ENCODE measurements around the gene CAPN1. TPM values are rescaled to one million over a fixed set of nuclear protein-coding genes. Genes with fewer than 3 reads are reported as not detected.
A peak's percentile ranks its signal among the peaks of the same experiment; 100 is the strongest.
"Not testable (repeated sequence)": the region's sequence is repeated elsewhere in the genome, so short reads cannot be mapped to it uniquely, and the experiment has no call there.

CAPN1 gene
- total RNA-seq, 2 experiments from 2014 or later: 89.9 to 111 TPM

DNA sequence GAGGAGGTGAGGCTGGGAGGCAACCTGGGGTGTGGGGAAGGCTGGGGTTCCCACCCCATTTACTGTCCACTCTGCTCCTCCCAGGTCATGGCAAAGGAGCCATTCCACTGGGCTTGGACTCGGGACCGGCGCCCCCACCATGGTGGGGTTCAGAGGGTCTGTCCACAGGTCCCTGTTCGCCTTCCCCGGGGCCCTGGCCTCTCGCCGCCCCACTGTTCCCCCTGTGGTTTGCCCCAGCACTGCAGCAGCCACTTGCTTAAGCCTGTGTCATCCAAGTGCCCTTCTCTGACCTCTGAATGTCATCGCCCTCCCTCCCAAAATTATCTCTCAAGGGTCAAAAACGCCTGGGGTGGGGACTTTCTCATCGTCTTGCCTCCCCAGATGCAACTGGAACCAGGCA lies 9.1 kb upstream of the CAPN1 start:
- no peaks in the 10 kb centered on the region for H3K9me3 ChIP-seq (ENCODE audit: low read length)
- H4K20me1 ChIP-seq (ENCODE audit: insufficient read depth, low read length): no peaks in the 10 kb centered on the region
- no peaks in the 10 kb centered on the region for H3K79me2 ChIP-seq (ENCODE audit: insufficient read depth, low read depth, low read length)
- H3K9me2 ChIP-seq (ENCODE audit: insufficient read depth, low read length): no peaks in the 10 kb centered on the region
- H3K4me1 ChIP-seq (ENCODE audit: insufficient read depth, low read length, poor library complexity, severe bottlenecking): peaks cover 24% of the 10 kb centered on the region
- no peak overlapping the region for H2AFZ ChIP-seq (ENCODE audit: low read length)
- ChIA-PET POLR2A (no interaction called here), CTCF (ENCODE audit: unreplicated experiment) (no interaction called here)
- no peak overlapping the region for H3K4me2 ChIP-seq (ENCODE audit: low read length)
- DNase-seq (ENCODE audit: low spot score): no peak
- BruUV-seq (replicated peaks): no TSS peak
- no peak overlapping the region for H3K27ac ChIP-seq (ENCODE audit: low read depth, low read length, poor library complexity, severe bottlenecking)
- H3K36me3 ChIP-seq (ENCODE audit: insufficient read depth, low read length): no peaks in the 10 kb centered on the region
- H3K4me3 ChIP-seq (ENCODE audit: low read depth, low read length, poor library complexity, severe bottlenecking): no peak overlapping the region
- TF ChIP-seq EZH2phosphoT487 (IDR thresholded peaks at IDR 0.05; ENCODE audit: borderline replicate concordance, low read depth, low read length): no peak
- TF ChIP-seq, protein P1, sequence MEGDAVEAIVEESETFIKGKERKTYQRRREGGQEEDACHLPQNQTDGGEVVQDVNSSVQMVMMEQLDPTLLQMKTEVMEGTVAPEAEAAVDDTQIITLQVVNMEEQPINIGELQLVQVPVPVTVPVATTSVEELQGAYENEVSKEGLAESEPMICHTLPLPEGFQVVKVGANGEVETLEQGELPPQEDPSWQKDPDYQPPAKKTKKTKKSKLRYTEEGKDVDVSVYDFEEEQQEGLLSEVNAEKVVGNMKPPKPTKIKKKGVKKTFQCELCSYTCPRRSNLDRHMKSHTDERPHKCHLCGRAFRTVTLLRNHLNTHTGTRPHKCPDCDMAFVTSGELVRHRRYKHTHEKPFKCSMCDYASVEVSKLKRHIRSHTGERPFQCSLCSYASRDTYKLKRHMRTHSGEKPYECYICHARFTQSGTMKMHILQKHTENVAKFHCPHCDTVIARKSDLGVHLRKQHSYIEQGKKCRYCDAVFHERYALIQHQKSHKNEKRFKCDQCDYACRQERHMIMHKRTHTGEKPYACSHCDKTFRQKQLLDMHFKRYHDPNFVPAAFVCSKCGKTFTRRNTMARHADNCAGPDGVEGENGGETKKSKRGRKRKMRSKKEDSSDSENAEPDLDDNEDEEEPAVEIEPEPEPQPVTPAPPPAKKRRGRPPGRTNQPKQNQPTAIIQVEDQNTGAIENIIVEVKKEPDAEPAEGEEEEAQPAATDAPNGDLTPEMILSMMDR (conservative IDR thresholded peaks at IDR 0.05; ENCODE audit: low read length): no peak
- intact Hi-C loops (cut with micrococcal nuclease; ENCODE audit: unreplicated experiment): no loop called here

DNA sequence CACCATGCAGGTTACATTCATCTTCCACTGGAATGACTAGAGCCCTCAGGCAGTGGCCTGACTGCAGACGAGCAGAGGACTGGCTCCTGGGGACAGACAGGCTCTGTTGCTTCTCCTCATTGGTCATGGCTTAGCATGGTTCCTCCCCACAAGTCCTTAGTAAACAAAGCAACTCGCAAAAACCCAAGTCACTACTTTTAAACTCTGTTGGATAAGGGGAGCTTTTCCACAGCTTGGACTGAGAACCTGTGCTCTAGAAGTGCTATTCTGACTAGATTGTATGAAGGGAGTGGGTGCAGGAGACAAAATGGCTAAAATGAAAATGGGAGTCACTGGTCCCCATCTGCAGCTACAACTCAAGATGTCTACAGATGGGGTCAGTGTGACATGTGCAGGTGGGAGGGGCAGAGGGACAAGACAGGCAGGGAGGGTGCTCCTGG lies 7.1 kb upstream of the CAPN1 start:
- CTCF ChIA-PET (ENCODE audit: unreplicated experiment): not testable (repeated sequence)

DNA sequence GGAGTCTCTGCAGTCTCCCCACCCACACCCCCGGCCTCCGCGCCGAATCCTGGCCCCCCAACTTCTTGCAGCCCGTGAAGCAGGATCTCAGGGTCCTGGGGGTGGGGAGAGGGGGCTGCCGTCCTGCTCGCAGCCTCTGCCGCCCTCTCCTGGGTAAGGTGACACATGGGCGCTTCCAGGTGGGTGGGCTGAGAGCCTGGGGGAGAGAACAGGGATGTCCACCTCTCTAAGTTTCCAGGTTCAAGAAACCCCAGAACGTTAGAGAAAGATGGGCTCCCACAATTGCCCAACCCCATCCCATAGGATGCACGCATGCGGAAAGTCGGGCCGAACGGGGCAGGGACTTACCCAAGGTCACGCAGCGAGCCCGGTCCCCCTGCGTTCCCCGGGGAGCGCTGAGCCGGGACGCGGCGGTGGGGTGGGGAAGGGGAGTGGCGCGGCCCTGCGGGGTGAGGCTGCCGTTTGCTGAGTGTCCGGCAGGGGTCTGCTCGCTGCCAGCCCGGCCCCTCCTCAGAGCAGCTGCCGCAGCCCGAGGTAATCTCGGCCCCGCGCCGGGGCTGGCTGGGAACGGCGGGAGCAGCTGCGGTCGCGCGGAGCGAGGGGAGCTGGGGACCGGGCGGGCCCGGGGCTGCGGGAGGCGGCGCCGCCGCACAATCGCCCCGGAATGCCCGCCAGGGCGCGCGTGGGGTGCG lies 705 bp upstream of the CAPN1 start:
- H3K36me3 ChIP-seq (ENCODE audit: insufficient read depth, low read length): no peaks in the 10 kb centered on the region

More for the DNA sequence above, 7.1 kb upstream of the CAPN1 start:
- BruUV-seq (replicated peaks); H3K4me2 ChIP-seq (ENCODE audit: low read length); H3K9me3 ChIP-seq (ENCODE audit: low read length); H2AFZ ChIP-seq (ENCODE audit: low read length); H3K36me3 ChIP-seq (ENCODE audit: insufficient read depth, low read length); H3K4me3 ChIP-seq (ENCODE audit: low read depth, low read length, poor library complexity, severe bottlenecking); H3K9me2 ChIP-seq (ENCODE audit: insufficient read depth, low read length); H4K20me1 ChIP-seq (ENCODE audit: insufficient read depth, low read length); DNase-seq (ENCODE audit: low spot score); H3K79me2 ChIP-seq (ENCODE audit: insufficient read depth, low read depth, low read length); intact Hi-C loops (cut with micrococcal nuclease; ENCODE audit: unreplicated experiment); H3K4me1 ChIP-seq (ENCODE audit: insufficient read depth, low read length, poor library complexity, severe bottlenecking); H3K27ac ChIP-seq (ENCODE audit: low read depth, low read length, poor library complexity, severe bottlenecking): not testable (repeated sequence)
- POLR2A ChIA-PET: interaction anchor here (0.7 kb wide), 1 partner anchor 53 kb away, joined by 5 read pairs; the partner anchor contains the start of genes FAU and MRPL49

More for the DNA sequence above, 705 bp upstream of the CAPN1 start:
- intact Hi-C loops (cut with micrococcal nuclease; ENCODE audit: unreplicated experiment): loop anchor here (1.0 to 5.0 kb wide), 4 partner anchors 49 to 332 kb away; partner anchors contain the start of gene ARL2
- CTCF ChIA-PET (ENCODE audit: unreplicated experiment): interaction anchor here (1.1 kb wide), 1 partner anchor 45 kb away, joined by 5 read pairs; no protein-coding TSS in a partner anchor
- peak overlapping the region; percentile 64 for H3K27ac ChIP-seq (ENCODE audit: low read depth, low read length, poor library complexity, severe bottlenecking)
- TF ChIP-seq, protein P1 (conservative IDR thresholded peaks at IDR 0.05; ENCODE audit: low read length): peak; percentile 89
- no peak for TF ChIP-seq EZH2phosphoT487 (IDR thresholded peaks at IDR 0.05; ENCODE audit: borderline replicate concordance, low read depth, low read length)
- H3K9me2 ChIP-seq (ENCODE audit: insufficient read depth, low read length): no peaks in the 10 kb centered on the region
- DNase-seq (ENCODE audit: low spot score): peak; percentile 83
- peak overlapping the region; percentile 91 for H3K4me3 ChIP-seq (ENCODE audit: low read depth, low read length, poor library complexity, severe bottlenecking)
- no peaks in the 10 kb centered on the region for H3K9me3 ChIP-seq (ENCODE audit: low read length)
- POLR2A ChIA-PET: interaction anchor here (1.4 to 2.4 kb wide), 3 partner anchors 46 to 59 kb away, joined by 3 to 13 read pairs (median 6); partner anchors contain the start of genes FAU and MRPL49
- peak overlapping the region; percentile 63; the same call in 1 of the 2 replicates for H2AFZ ChIP-seq (ENCODE audit: low read length)
- H3K4me1 ChIP-seq (ENCODE audit: insufficient read depth, low read length, poor library complexity, severe bottlenecking): peaks cover 26% of the 10 kb centered on the region
- peaks cover 3% of the 10 kb centered on the region; the same call in 1 of the 2 replicates for H3K79me2 ChIP-seq (ENCODE audit: insufficient read depth, low read depth, low read length)
- H4K20me1 ChIP-seq (ENCODE audit: insufficient read depth, low read length): no peaks in the 10 kb centered on the region
- H3K4me2 ChIP-seq (ENCODE audit: low read length): peak overlapping the region; percentile 98
- BruUV-seq (replicated peaks): no TSS peak
